HEK293T (cell line): ENCODE measurements around the gene KRAS.

Experiments used
- BHLHE40 ChIP-seq: fragments of 450-650 bp; IDR thresholded peaks from 2 replicates; pipeline ENCODE4 v1.6.1; 2016; ENCODE audit warnings: mild to moderate bottlenecking, moderate library complexity, borderline replicate concordance
- CTBP1 ChIP-seq: fragments of 450-650 bp; IDR thresholded peaks from 2 replicates; pipeline ENCODE4 v1.6.1; 2016; ENCODE audit warnings: borderline replicate concordance
- ELF4 ChIP-seq: fragments of 450-650 bp; IDR thresholded peaks from 2 replicates; pipeline ENCODE4 v1.6.1; 2017; ENCODE audit warnings: antibody characterized with exemption
- FOXK2 ChIP-seq: fragments of 450-650 bp; IDR thresholded peaks from 2 replicates; pipeline ENCODE4 v1.6.1; 2016; ENCODE audit warnings: mild to moderate bottlenecking
- FOXM1 ChIP-seq: fragments of 450-650 bp; IDR thresholded peaks from 2 replicates; pipeline ENCODE4 v1.6.1; 2017; ENCODE audit warnings: mild to moderate bottlenecking, borderline replicate concordance
- HDGF ChIP-seq: fragments of 450-650 bp; IDR thresholded peaks from 2 replicates; pipeline ENCODE4 v1.6.1; 2017; ENCODE audit warnings: antibody characterized with exemption, borderline replicate concordance
- L3MBTL2 ChIP-seq: fragments of 450-650 bp; conservative IDR thresholded peaks from 2 replicates; pipeline ENCODE4 v1.6.1; 2016; ENCODE audit warnings: mild to moderate bottlenecking
- LEF1 ChIP-seq: fragments of 450-650 bp; IDR thresholded peaks from 2 replicates; pipeline ENCODE4 v1.6.1; 2017; ENCODE audit warnings: mild to moderate bottlenecking, borderline replicate concordance
- NFRKB ChIP-seq: fragments of 450-650 bp; IDR thresholded peaks from 2 replicates; pipeline ENCODE4 v1.6.1; 2016; ENCODE audit warnings: mild to moderate bottlenecking, moderate library complexity
- SP1 ChIP-seq: fragments of 450-650 bp; IDR thresholded peaks from 2 replicates; pipeline ENCODE4 v1.6.1; 2017
- SUZ12 ChIP-seq: fragments of 450-650 bp; IDR thresholded peaks from 2 replicates; pipeline ENCODE4 v1.6.1; 2016; ENCODE audit warnings: mild to moderate bottlenecking
- TARDBP ChIP-seq: fragments of 450-650 bp; IDR thresholded peaks from 2 replicates; pipeline ENCODE4 v1.6.1; 2016
- ZNF384 ChIP-seq: fragments of 450-650 bp; IDR thresholded peaks from 2 replicates; pipeline ENCODE4 v1.6.1; 2016
- TF ChIP-seq, protein P1 (sequence below): fragments of 450-650 bp; IDR thresholded peaks from 2 replicates; pipeline ENCODE4 v1.6.1; 2016

DNA sequence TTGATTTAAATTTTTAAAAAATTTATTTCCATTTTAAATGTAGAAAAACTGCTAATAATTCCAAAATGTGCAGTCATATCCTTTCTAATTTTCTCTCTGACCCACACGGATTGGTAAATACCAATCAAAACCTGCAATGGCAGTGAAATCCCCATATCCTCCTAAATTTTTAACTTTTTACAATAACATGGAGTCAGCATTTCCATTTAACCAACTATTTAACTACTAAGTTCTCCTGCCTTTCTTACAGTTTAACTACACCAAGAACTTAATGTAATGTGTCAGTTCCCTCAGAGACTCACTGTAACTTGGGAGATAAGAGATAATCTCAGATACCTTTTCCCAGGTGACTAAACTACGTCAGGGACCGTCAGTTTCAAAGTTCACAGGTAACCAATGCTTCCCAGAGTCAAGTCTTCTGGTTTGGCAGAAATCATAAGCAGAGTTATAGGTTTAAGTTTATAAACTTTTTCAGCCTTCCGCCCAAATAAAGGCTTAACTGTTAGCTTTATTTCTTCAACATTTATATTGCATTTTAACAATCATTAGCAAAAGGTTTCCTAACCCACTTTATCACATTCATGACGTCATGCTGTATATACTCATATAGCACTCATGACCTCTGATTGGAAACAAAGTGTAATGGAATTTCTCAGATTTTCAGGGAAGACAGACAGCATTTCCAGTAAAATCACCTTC is 7.6 kb downstream of the KRAS start:
- no peak for TF ChIP-seq SP1
- TF ChIP-seq, protein P1, sequence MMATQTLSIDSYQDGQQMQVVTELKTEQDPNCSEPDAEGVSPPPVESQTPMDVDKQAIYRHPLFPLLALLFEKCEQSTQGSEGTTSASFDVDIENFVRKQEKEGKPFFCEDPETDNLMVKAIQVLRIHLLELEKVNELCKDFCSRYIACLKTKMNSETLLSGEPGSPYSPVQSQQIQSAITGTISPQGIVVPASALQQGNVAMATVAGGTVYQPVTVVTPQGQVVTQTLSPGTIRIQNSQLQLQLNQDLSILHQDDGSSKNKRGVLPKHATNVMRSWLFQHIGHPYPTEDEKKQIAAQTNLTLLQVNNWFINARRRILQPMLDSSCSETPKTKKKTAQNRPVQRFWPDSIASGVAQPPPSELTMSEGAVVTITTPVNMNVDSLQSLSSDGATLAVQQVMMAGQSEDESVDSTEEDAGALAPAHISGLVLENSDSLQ, result no peak
- TF ChIP-seq FOXM1, result no peak
- no peak for TF ChIP-seq BHLHE40
- no peak for TF ChIP-seq HDGF
- no peak for TF ChIP-seq SUZ12
- no peak for TF ChIP-seq CTBP1
- TF ChIP-seq ELF4, result no peak
- TF ChIP-seq NFRKB, result no peak
- TF ChIP-seq ZNF384, result no peak
- TF ChIP-seq TARDBP, result no peak
- TF ChIP-seq LEF1, result no peak
- TF ChIP-seq L3MBTL2, result no peak
- TF ChIP-seq FOXK2, result no peak
